Upper lobe of left lung (tissue), 6 donors: ENCODE measurements around the gene EFNB1. TPM values are rescaled to one million over a fixed set of nuclear protein-coding genes. Genes with fewer than 3 reads are reported as not detected.

Experiments
- ATAC-seq, 2 donors: fragments of 200-7000 bp; cut with Tn5 transposase; one replicate each; pipeline ENCODE4 v1.9.1; 2022; ENCODE audit warnings: mild to moderate bottlenecking in 2 of 2, moderate library complexity in 2 of 2; ENCODE audit not compliant: low FRiP score in 2 of 2
- DNase-seq, 2 donors: peaks; one replicate each; pipeline ENCODE4 v3.0.0-alpha.2; 2019 to 2020
- H3K27ac ChIP-seq, 4 donors: fragments of 200-600 bp; sonication (generic); one replicate each; pipeline ENCODE4 v1.5.1; 2016 to 2019
- H3K27me3 ChIP-seq, 4 donors: fragments of 200-600 bp; sonication (generic); one replicate each; pipeline ENCODE4 v1.5.1; 2017 to 2019
- H3K36me3 ChIP-seq, 4 donors: fragments of 200-600 bp; sonication (generic); one replicate each; pipeline ENCODE4 v1.5.1; 2016 to 2019
- H3K4me1 ChIP-seq, 4 donors: fragments of 200-600 bp; sonication (generic); one replicate each; pipeline ENCODE4 v1.5.1; 2018 to 2019
- H3K4me3 ChIP-seq, 4 donors: fragments of 200-600 bp; sonication (generic); one replicate each; pipeline ENCODE4 v1.5.1; 2017 to 2019; ENCODE audit warnings: mild to moderate bottlenecking in 2 of 4, moderate library complexity in 1 of 4
- H3K9me3 ChIP-seq, 4 donors: fragments of 200-600 bp; sonication (generic); one replicate each; pipeline ENCODE4 v1.5.1; 2018 to 2019
- CTCF ChIP-seq, 6 experiments: fragments of 450-650 bp in 4 of 6; fragments of 200-600 bp in 2 of 6; sonication (generic) in 2 of 6; IDR thresholded peaks; one replicate each; pipeline ENCODE4 v1.5.1; 2016 to 2019; ENCODE audit warnings: antibody characterized with exemption in 6 of 6
- EP300 ChIP-seq, 4 donors: sonication (generic); formaldehyde crosslinking; IDR thresholded peaks; one replicate each; pipeline ENCODE4 v1.5.1; 2017; ENCODE audit warnings: antibody characterized with exemption in 4 of 4, control low read depth in 2 of 4
- POLR2A ChIP-seq, 4 donors: fragments of 450-650 bp; IDR thresholded peaks; one replicate each; pipeline ENCODE4 v1.5.1; 2016 to 2017; ENCODE audit warnings: antibody characterized with exemption in 4 of 4, mild to moderate bottlenecking in 2 of 4
- POLR2AphosphoS5 ChIP-seq, 2 donors: sonication (generic); formaldehyde crosslinking; IDR thresholded peaks; one replicate each; pipeline ENCODE4 v1.5.1; 2017; ENCODE audit warnings: antibody characterized with exemption in 2 of 2
- WGBS, 2 donors: methylation state at CpG; one replicate each; pipeline ENCODE4 v1.1.5; 2017 to 2018; 5-methylcytosine and 5-hydroxymethylcytosine counted together
- total RNA-seq, 6 donors: library from RNA; depleted of rRNA in 4 of 6; stranded (reverse); fragments of >200 nt in 4 of 6; gene quantifications; one replicate each; pipeline versions ENCODE4 v1.1.0 to v1.2.1, GENCODE V29; 2016 to 2021
- donor health status: DM: no; HTN: no; CAD: no; lungs with moderate emphysema.
- donor health status: DM: no; HTN: yes; CAD: no; lungs with severe emphysema.

Gene EFNB1
- total RNA-seq, 6 donors from 2014 or later, result 17.8 to 74.7 (median 40.0) TPM

- peaks cover 0 to 35% (median 15%) of the 10 kb centered on the region in 4 donors for H3K36me3 ChIP-seq
- peak in 1 of 2 donors; percentile 81 for DNase-seq
- peaks cover 0 to 16% (median 5%) of the 10 kb centered on the region in 4 donors for H3K4me1 ChIP-seq
- no peaks in the 10 kb centered on the region for H3K9me3 ChIP-seq
- H3K4me3 ChIP-seq, result no peak overlapping the region
- 84 to 100% methylated on average over 1 to 8 of the region's 8 CpGs for WGBS, 2 donors
- no peaks in the 10 kb centered on the region for H3K27me3 ChIP-seq
- TF ChIP-seq CTCF (IDR thresholded peaks at IDR 0.05) (no peak), EP300 (IDR thresholded peaks at IDR 0.05) (no peak), POLR2A (IDR thresholded peaks at IDR 0.05) (no peak), POLR2AphosphoS5 (IDR thresholded peaks at IDR 0.05) (no peak)
- no peak overlapping the region for H3K27ac ChIP-seq
- peak in 1 of 2 donors; percentile 36 for ATAC-seq
Measured at GRCh38 chrX:68841251-68842049, 12.6 kb downstream of the EFNB1 start.

DNA sequence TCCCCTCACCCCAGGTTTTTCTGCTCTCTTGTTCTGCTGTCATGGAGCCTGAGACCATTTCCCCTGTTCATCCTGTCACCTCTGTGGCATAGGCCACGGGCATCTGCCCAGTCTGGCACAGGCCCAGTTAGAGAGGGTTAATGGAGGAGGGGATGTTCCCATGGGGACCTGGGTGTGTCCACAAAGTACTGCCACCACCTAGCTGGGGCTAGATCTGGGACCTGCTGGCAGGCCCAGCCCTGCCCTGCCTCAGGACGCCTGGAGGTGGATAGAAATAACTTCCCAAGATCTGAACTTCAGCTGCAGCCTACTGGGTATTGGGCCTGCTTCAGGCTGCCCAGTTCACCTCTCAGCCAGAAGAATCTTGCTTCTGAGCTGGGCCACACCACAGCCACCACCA is 13.5 kb downstream of the EFNB1 start:
- H3K27me3 ChIP-seq, result no peaks in the 10 kb centered on the region
- TF ChIP-seq POLR2A (IDR thresholded peaks at IDR 0.05) (no peak), POLR2AphosphoS5 (IDR thresholded peaks at IDR 0.05) (no peak), CTCF (IDR thresholded peaks at IDR 0.05) (no peak), EP300 (IDR thresholded peaks at IDR 0.05) (no peak)
- 83% methylated on average over 2 of the region's 2 CpGs; no CpG with 5 or more reads in 1 of the 2 donors for WGBS, 2 donors
- DNase-seq (no peak), ATAC-seq (no peak)
- H3K4me1 ChIP-seq, result peaks cover 0 to 16% (median 5%) of the 10 kb centered on the region in 4 donors
- H3K4me3 ChIP-seq, result no peak overlapping the region
- H3K27ac ChIP-seq, result peak overlapping the region in 2 of 4 donors; percentile 22 to 40
- peaks cover 0 to 35% (median 15%) of the 10 kb centered on the region in 4 donors for H3K36me3 ChIP-seq
- H3K9me3 ChIP-seq, result no peaks in the 10 kb centered on the region

- Histone ChIP-seq H3K36me3 (peaks cover 0 to 35% (median 15%) of the 10 kb centered on the region in 4 donors), H3K27me3 (no peaks in the 10 kb centered on the region), H3K4me1 (peaks cover 0 to 16% (median 5%) of the 10 kb centered on the region in 4 donors), H3K9me3 (no peaks in the 10 kb centered on the region), H3K27ac (peak overlapping the region in 3 of 4 donors; percentile 15 to 40 (median 22)), H3K4me3 (no peak overlapping the region)
- WGBS, 2 donors, result 42 to 64% methylated on average over 7 to 12 of the region's 12 CpGs
- DNase-seq (no peak), ATAC-seq (peak in 1 of 2 donors; percentile 74)
- TF ChIP-seq EP300 (IDR thresholded peaks at IDR 0.05) (no peak), POLR2A (IDR thresholded peaks at IDR 0.05) (no peak), POLR2AphosphoS5 (IDR thresholded peaks at IDR 0.05) (no peak), CTCF (IDR thresholded peaks at IDR 0.05) (no peak)
Measured at GRCh38 chrX:68842781-68843581, 14.2 kb downstream of the EFNB1 start.

- DNase-seq (no peak), ATAC-seq (no peak)
- 100% methylated on average over 1 of the region's 1 CpG; no CpG with 5 or more reads in 1 of the 2 donors for WGBS, 2 donors
- Histone ChIP-seq H3K4me3 (no peak overlapping the region), H3K4me1 (peaks cover 0 to 16% (median 5%) of the 10 kb centered on the region in 4 donors), H3K36me3 (peaks cover 0 to 35% (median 15%) of the 10 kb centered on the region in 4 donors), H3K27ac (no peak overlapping the region), H3K27me3 (no peaks in the 10 kb centered on the region), H3K9me3 (no peaks in the 10 kb centered on the region)
- no peak for TF ChIP-seq EP300 (IDR thresholded peaks at IDR 0.05)
- no peak for TF ChIP-seq POLR2AphosphoS5 (IDR thresholded peaks at IDR 0.05)
- TF ChIP-seq POLR2A (IDR thresholded peaks at IDR 0.05), result no peak
- no peak for TF ChIP-seq CTCF (IDR thresholded peaks at IDR 0.05)
Measured at GRCh38 chrX:68843992-68844391, 15.2 kb downstream of the EFNB1 start.
